ENCODE results near the gene CHST9.
"Not testable (repeated sequence)": the region's sequence is repeated elsewhere in the genome, so short reads cannot be mapped to it uniquely, and the experiment has no call there.

CHST9 gene

DNA sequence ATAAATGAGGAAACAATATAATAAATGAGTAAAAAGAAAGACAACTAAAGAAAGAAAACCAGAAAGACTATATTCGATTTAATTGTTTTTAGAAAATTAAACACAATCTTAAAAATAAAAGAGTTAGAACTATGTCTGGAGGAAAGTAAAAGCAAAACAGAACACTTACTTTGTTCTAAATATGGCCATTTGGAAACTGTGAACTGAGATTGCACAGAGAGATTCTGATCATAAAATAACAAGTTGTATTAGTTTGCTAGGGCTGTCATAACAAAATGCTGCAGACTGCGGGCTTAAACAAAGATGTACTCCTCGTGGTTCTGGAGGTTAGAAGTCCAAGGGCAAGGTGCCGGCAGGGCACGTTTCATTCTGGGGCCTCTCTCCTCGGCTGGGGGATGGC is 191.5 kb downstream of the CHST9 start:
- DNase-seq = no peak

DNA sequence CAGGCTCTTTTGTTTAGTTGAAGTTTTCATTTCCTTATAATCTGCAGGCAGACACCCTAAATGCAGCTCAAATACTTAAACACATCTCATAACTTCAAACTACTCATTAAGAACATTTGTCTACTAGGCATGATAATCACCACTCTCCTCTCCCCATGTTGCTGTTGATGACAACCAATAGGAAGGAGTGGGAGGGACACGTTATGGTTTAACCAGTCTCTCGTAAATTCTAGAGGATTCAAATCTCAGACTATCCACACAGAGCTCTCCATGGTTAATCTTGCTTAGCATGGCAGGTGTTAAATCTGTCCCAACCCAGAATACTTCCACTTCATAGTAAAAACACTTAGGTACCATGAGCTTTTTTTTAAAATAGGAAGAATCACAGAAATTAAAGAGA is 192.2 kb downstream of the CHST9 start:
- no peak for DNase-seq

DNA sequence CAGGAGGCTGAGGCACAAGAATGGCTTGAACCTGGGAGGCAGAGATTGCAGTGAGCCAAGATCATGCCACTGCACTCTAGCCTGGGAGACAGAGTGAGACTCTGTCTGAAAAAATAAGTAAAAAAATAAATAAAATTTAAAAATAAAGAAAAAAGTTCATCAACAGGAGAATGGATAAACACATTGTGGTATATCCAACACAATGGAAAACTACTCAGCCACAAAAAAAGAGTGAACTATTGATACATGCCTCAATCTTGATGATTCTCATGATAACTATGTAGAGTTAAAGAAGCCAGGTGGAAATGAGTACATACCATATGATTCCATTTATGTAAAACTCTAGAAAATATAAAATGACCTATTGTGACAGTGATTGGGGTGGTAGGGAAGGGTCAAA is 195.3 kb downstream of the CHST9 start:
- no peak for DNase-seq

DNA sequence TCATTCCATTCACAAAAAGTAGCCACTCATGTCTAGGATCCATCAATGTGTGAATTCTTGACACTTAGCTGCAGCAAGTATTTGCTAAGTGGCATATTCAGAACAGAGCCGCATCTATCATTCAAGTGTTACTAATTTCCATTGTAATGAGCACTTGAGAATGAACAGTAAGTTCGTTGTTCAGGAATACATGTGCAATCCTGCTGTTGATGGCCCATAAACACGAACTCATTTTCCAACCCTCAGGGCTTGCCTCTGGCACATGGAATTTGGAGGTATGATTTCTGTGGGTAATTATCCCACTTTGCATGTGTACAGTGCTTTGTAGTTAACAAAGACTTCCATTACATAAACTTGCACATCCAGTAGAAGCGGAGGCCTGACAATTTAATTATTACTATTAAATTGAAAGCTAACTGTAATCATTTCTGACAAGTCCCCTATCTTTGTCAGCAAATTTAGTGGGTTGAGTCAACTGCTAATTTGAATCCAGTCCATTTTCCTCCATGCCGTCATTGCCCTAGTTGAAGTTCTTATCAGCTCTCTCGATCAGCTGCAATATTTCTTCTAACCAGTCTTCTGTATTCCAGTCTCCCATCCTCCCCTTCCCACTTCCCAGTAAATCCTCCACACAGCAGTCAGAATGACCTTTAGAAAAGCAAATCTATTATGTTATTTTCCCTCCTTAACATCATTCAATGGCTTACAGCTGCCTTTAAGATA is 203.6 kb downstream of the CHST9 start:
- DNase-seq = no peak

DNA sequence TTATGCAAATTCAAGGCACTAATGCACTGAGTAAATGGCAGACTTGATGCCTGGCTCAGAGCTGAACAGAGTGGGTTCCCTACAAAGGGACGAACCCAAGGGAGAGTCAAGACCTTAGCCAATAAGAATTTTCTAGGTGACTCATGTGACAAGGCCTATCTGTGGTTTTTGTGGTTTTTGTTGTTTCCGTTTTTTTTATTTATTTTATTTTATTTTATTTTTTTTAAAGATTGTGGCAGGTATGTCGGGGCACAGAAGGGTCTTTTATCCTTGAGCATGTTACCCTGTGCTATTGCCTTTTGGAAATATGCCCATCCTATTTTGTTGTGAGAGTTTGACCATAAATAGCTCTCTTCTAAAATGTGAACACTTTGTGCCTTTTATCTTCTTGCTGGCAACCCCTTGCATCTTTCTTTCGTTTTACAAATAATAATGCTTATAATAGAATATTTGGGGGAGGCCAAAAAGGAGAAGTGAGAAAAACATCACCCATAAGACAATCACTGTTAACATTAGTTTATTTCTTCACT is 206.2 kb downstream of the CHST9 start:
- no peak for DNase-seq

DNA sequence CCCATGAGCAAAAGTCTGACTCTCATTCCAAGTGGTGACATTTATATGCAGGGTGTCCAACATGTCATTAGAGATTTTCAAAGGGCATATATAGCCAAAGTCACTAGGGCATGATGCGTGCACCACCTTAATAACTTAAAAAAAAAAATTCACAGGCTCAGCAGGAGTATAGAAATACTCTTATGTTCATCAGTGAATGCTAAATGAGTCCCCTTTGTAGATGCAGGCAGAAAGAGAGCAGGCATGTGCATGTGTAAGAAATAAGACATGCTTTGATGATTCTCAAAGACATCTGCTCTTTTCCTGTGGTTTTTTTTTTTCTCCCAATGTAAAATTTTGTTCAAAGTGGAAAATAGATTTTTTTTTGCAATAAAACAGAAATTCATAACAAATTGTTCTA is 207.3 kb downstream of the CHST9 start:
- DNase-seq = no peak

DNA sequence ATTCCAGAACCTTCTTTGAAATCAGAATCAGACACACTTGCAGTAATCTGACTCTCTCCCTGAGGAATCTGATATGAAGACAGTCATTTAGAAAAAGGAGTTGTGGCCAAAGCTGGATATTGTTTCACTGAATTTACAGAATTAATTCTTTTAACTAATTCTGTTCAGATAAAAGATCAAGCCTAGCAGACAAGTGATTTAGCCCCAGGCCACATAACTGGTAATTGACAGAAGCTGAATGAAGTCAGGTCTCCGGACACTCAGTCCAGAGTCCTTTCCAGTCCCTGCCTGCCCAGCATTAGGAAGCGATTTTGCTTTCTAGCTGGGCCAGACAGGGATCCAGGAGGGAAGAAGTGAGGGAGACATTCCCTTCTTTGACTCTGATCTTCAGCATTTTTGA is 208.9 kb downstream of the CHST9 start:
- no peak for DNase-seq

DNA sequence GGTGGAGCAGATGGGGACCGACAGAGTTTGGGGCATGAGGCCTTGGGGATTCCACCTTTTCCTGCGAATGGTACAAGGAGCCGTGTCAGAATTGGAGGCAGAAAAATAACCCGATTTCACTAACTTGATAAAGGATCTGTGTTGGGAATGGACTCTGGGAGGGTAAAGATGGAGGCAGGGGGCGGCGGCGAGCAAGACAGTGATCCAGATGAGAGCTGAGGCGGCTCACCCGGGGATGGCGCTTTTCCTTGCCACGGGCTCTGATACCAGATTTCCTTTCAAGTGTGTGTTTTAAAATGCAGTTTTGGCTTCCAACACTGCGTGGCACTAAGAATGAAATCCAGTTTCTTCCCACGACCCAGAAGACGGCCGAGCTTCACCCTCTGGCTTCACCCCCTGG is 212.6 kb downstream of the CHST9 start:
- DNase-seq = not testable (repeated sequence)

DNA sequence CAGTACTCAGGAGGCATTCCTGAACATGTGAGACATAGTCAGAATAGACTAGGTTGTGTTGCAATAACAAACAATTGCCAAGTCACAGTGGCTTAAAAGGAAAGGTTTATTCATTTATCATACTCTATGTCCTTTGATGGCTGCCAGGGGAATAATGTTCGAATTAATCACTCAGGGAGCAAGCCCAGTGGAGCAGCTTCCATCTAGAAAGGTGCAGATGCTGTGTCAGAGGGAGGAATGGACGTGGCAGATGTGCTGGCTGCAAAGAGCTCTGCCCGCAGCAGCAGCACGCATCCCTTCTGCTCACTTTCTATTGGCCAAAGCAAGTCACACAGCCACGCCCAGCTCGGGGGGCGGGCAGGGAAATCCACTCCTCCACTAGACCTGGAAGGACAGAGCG is 213.7 kb downstream of the CHST9 start:
- no peak for DNase-seq

DNA sequence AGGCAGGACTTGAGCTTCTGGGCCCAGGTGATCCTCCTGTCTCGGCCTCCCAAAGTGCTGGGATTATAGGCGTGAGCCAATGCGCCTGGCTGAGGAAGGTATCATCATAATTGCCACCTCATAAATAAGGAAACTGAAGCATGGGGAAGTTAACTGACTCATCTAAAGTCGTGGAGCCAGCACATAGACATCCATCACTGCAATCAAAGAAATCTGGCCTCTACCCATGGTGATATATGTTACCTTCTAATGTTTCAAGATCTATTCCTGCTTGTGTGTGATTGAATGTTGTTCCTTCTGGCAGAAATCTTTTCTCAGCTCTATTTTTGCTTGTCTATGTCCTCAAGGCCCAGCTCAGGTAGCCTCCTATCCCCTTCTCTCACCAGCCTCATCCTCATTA is 214.5 kb downstream of the CHST9 start:
- no peak for DNase-seq

DNA sequence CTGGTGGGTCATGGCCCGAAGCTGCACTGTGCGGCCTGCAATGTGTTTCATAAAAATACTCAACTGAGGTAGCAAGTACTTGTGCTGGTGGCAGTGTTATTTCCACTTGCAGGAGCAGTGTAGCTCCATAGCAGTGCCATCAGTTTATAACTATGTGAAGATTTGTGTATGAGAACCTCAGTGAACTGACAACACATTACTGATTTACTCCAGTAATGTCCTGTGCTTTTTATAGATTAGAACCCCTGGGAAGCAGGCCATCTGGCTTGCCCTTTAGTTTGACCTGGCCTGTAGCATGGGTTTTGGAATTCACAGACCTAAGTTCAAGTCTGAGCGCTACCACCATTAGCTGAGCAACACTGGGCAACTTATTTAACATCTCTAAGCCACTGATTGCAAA is 219.9 kb downstream of the CHST9 start:
- DNase-seq = no peak

DNA sequence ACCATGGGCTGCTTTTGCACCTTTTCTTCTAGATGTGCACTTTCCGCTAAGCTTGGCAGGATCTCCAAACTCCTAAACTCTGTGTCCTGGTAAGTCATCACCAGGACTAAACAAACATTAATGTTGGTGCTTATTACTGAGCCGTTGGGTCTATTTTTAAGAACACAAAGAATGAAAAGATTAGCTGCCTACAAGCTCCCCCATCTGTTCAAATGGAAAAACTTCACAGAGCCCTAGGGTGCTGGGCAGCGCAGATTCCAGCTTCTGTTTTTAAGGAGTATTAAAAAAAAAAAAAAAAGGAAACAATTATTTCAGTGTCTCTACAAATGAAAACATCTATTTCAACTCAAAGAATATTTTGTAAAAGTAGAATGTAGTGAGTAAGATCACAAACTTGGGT is 221.8 kb downstream of the CHST9 start:
- no peak for DNase-seq

DNA sequence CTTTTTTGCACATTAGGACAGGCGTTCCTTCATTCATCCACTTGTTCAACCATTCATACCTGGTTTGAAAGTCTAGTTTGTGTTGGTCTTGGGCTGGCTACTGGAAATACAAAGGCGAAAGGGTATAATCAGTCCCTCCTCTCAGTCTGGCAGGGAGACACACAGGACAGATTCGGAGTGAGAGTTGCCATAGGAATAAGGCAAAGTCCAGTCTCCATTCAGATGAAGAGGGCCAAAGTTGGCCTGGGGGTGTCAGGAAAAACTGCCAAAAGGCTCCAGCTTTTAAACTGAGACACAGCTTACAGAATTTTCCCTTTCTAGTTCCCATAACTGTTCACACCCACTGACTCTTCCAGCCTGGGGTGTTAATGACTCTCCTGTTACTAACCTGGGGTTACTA is 223.3 kb downstream of the CHST9 start:
- DNase-seq = no peak

DNA sequence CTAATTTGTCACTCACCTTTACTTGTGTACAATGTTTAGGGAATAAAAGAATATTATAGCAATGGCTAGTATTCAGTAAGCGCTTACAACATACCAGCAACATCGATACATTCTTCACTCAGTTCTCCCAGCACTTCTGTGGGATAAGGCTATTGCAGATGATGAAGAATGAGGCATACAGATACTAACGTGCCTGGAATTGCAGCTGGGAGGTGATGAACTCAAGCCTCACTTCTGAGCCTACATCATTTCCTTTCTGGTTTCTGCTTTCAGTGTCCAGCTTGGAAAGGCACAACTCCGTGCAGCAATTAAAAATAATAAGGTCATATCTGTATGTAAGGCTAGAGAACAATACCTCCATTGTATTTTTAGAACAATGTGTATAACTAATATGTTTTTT is 224.2 kb downstream of the CHST9 start:
- no peak for DNase-seq

DNA sequence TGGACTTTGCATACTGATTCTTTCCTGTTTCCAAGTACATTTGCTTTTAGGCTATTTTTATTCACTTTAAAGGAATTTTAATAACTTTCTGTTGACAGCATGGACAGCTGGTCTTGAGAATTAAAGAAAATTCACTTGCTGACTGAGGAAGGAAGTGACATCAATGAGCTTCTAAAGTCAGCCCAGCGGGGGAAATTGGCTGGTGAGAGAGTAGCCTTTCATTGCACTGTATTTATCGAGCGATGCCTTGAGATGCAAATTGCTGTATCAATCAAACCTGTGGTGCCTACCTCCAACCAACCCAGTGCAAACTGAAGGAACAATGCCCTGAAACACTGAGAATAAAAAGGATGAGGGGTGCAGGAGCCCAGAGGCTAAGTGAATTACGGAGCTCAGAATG is 228.2 kb downstream of the CHST9 start:
- DNase-seq = no peak

DNA sequence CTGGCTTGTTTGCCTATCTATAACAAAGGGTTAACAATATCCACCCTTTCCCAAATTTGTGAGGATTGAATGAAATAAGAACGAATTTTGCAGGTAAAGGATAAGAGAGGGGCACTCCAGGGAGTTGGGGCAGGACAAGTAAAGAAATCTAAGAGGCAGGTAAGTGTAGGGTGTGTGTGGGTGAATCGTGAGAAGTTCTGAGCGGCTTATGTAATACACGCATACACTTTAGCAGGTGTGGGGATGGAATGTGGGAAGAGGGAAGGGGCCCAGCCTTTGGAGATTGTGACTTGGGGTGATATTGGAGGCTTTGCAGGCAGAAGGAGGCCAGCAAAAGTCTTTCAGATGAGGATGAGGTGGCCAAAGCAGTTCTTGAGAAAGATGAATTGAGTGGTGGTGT is 236.4 kb downstream of the CHST9 start:
- DNase-seq = no peak

DNA sequence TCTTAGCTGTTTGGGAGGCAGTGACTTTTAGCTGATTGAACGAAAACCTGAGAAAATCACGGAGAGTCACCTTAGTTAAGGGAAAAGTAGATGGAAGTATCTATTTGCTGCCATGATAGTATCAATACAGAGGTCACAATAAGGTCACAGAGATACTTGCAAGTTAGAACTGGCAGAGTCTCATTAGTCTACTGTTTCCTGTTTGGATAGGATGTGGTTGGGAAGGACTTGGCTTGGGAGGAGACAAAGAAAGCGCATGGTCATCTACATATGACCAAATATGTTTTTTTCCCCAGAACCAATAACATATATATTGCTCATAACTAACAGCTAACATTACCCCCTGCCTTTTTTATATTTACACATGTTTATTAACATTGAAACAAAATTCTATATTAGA is 241.2 kb downstream of the CHST9 start:
- DNase-seq = no peak

DNA sequence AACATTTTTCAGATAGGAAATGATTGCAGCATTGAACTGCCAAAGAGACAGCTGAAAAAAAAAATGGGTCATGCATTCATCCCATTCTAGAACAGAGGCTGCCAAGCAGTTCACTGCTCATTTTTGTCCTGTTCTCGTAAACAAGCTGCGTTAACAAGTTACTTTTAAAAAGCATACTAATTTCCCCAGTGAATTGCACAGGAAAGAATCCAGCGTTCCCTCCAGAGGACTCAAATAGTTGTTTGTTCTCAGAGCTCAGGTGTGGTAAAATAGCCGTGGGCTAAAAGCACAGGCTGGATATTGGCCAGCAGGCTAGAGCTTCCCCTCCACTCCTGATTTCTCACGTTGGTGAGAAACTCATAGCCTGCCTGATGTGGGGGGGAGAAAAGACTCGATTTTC is 243.5 kb downstream of the CHST9 start:
- no peak for DNase-seq

DNA sequence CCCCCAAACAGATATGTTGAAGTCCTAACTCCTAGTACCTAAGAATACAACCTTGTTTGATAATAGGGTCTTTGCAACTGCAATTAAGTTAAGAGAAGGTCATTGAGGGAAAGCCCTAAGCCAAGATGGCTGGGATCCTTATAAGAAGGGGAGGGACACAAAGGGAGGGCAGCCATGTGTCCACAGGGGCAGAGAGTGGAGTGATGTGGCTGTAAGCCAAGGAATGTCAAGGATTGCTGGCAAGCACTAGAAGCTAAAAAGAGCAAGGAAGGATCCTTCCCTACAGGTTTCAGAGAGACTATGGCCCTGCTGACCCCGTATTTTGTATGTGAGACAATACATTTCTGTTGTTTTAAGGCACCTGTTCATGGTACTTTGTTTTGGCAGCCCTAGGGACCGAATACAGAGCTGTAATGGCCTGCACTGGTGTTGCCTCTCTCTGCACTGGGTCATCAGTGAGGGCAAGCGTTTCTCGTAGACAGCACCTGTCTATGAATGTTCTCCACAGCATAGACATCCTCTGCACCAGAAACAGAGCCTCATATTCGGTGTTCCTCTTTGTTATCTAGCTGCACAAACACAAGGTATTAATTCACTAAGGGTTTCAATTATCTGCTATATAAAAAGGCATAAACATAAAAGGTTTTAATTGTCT is 244.2 kb downstream of the CHST9 start:
- no peak for DNase-seq

DNA sequence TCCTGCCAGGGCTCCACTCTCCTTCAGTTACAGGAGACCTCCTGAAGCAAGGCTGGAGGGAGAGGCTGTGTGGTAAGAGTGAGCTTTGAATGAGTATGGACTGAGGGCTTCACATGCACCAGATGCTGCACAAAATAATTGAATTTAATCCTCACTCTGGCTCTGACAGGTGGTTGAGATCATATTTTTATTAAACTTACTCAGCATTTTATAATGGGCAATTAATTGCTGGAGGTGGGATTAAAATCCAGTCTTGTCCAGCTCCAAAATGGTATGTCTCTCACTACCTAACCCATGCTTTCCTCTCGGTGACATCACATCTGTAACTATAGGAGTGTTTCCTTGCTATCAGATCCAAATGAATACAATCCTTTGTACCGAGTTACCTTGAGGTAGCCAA is 253.4 kb downstream of the CHST9 start:
- DNase-seq = no peak

DNA sequence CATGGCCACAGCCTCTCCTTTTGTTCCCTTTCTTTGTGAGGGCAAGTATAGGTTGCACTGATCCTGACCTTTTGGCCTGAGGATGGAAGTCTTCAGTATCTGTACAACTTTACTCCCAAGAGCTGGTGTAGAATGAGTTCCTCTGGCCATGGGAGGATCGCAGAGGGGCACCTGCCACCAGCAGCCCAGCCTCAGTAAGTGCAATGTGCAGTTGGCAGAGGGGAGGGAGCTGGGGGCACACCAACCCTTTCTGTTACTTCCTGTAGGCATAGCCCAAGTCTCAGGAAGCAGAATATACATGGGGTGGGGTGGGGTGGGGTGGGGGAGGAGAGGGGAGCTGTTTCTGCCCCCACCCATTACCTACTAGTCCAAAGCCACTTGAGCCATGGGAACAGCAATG is 254.5 kb downstream of the CHST9 start:
- DNase-seq = no peak

DNA sequence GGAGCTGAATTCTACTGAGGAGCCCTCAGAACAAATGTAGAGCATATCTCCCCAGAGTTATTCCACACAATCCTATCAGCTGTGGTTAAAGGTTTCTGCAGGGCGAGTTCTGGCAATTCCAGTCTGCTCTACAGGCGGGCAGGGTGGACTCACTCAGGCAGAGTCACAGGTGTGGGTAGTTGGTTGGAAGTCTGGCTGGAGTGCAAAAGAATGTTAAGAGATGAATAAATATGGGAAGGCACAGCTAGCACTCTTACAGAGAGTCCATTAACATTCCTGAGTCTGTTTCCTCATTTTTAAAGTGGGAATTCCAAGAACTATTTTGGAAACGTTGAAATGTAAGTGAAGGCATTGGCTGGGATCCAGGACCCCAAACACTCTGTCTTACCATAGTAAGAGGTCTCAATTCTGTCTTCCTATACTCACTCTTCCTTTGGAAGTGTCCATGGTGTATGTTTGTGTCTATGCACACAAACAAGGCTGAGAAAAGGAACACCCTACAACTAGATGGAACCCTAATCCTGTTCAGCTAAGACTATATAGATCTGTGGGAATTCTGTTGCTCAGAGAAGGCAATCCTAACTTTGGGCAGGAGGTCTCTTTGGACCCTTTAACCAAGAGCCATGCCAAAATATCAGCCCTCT is 256.3 kb downstream of the CHST9 start:
- no peak for DNase-seq

DNA sequence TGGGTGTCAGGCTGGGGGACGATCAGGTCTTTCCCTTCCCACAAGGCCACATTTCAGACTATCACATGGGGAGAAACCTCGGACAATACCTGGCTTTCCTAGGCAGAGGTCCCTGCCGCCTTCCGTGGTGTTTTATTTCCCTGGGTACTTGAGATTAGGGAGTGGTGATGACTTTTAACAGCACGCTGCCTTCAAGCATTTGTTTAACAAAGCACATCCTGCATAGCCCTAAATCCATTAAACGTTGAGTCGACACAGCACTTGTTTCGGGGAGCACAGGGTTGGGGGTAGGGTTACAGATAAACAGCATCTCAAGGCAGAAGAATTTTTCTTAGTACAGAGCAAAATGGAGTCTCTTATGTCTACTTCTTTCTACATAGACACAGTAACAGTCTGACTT is 257.3 kb downstream of the CHST9 start:
- not testable (repeated sequence) for DNase-seq

DNA sequence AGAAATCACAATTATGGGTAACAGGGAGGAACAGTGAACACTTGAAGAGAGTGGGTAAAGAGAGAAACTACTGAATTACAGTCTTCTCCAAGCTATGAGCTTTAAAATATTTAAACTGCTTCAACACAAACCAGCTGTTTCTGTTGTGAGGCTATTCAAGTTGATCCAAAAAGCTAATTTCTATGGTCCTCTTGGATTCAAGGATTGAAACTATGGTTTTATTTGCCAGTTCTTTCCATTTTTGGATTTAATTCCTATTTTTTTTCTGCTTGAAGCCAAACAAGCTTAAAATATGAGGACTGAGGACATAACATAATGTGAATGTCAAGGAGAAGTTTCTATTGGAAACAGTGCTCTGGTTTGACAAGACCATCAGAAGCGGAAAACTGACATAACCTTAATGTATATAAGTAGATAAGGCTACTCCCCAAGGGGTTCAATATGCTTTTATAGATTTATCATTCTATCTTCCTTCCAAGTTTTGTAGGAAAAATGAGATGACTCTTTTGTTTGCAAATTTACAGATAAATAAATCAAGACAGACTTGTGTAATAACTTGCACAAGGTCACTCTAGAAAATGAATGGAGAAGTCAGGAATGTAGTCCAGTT is 258.9 kb downstream of the CHST9 start:
- no peak for DNase-seq
